Lower lobe of right lung (tissue), 2 donors: ENCODE results near the gene TOP3A. TPM values are rescaled to one million over a fixed set of nuclear protein-coding genes. Genes with fewer than 3 reads are reported as not detected.

Experiments used
- ATAC-seq, 2 donors: fragments of 200-7000 bp; cut with Tn5 transposase; one replicate each; pipeline ENCODE4 v1.9.1; 2020 to 2022; ENCODE audit warnings: mild to moderate bottlenecking in 2 of 2, moderate library complexity in 2 of 2
- DNase-seq: peaks from one replicate; pipeline ENCODE4 v3.0.0-alpha.2; 2020
- H3K27ac ChIP-seq: fragments of 200-600 bp; one replicate; pipeline ENCODE4 v1.8.0; 2022
- H3K27me3 ChIP-seq: fragments of 200-600 bp; one replicate; pipeline ENCODE4 v1.8.0; 2022; ENCODE audit warnings: low read depth
- H3K36me3 ChIP-seq: fragments of 200-600 bp; one replicate; pipeline ENCODE4 v1.8.0; 2022; ENCODE audit warnings: mild to moderate bottlenecking
- H3K4me1 ChIP-seq: fragments of 200-600 bp; one replicate; pipeline ENCODE4 v1.8.0; 2022
- H3K4me3 ChIP-seq: fragments of 200-600 bp; one replicate; pipeline ENCODE4 v1.8.0; 2022; ENCODE audit warnings: mild to moderate bottlenecking
- H3K9me3 ChIP-seq: fragments of 200-600 bp; one replicate; pipeline ENCODE4 v1.8.0; 2022
- intact Hi-C: fragments of 100-400 bp; cut with DNase I; formaldehyde crosslinking; loops from one replicate; pipeline ENCODE4 v1.11.0; 2022
- total RNA-seq: library from RNA; stranded (reverse); fragmentation: NEBNext Ultra II Directional; extraction: Animal tissue kit (Norgen Biotek cat#: 25700); gene quantifications from one replicate; pipeline ENCODE4 v1.2.1, GENCODE V29; 2021
- TF ChIP-seq, protein P1 (sequence below): fragments of 200-600 bp; IDR thresholded peaks from one replicate; pipeline ENCODE4 v1.8.0; 2022; ENCODE audit warnings: antibody characterized with exemption, mild to moderate bottlenecking
- donor health status: DM: no; HTN: yes; CAD: no; lungs with severe emphysema.

TOP3A gene
- total RNA-seq, 1 donor from 2014 or later: 31.2 TPM

DNA sequence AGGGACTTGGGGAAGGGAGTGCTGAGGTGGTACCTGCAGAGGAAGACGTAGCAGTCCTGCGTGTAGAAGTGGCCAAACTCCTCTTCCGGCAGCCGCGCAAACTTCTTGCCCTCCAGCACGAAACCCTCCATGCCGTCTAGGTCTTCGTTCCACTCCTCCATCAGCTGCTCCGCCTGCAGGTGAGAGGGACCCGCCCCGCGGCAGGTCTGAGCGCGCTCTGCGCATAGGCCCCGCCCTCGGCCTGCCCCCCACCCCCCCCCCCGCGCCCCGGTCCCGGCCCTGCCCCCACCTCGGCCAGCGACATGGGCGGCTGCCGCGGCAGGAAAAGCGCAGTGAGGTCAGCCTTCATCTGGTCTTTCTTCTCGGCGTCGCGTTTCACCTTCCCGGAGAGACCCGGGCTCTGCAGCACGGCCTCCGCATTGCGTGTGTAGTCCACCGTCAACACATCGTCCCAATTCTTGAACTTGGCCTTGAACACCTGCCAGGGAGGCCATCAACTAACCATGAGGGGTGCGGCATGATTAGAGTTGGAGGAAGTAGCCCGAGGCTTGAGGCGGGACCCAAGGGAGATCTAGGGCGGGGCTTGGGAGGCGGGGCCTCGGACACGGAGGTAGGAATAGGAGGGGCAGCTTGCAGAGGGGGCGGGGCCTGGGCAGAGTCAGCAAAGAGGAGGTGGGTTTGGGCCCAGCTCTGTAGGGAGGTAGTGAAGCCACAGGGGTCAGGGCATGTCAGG is 67.7 kb downstream of the TOP3A start:
- H3K9me3 ChIP-seq: no peaks in the 10 kb centered on the region
- ATAC-seq: peak; percentile 90 to 93
- intact Hi-C loops: no loop called here
- TF ChIP-seq, protein P1, sequence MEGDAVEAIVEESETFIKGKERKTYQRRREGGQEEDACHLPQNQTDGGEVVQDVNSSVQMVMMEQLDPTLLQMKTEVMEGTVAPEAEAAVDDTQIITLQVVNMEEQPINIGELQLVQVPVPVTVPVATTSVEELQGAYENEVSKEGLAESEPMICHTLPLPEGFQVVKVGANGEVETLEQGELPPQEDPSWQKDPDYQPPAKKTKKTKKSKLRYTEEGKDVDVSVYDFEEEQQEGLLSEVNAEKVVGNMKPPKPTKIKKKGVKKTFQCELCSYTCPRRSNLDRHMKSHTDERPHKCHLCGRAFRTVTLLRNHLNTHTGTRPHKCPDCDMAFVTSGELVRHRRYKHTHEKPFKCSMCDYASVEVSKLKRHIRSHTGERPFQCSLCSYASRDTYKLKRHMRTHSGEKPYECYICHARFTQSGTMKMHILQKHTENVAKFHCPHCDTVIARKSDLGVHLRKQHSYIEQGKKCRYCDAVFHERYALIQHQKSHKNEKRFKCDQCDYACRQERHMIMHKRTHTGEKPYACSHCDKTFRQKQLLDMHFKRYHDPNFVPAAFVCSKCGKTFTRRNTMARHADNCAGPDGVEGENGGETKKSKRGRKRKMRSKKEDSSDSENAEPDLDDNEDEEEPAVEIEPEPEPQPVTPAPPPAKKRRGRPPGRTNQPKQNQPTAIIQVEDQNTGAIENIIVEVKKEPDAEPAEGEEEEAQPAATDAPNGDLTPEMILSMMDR: no peak
- H3K4me1 ChIP-seq: peaks cover 18% of the 10 kb centered on the region
- peaks cover 91% of the 10 kb centered on the region for H3K36me3 ChIP-seq
- DNase-seq: peak; percentile 93
- peak overlapping the region; percentile 17 for H3K4me3 ChIP-seq
- H3K27me3 ChIP-seq: no peaks in the 10 kb centered on the region
- no peak overlapping the region for H3K27ac ChIP-seq

DNA sequence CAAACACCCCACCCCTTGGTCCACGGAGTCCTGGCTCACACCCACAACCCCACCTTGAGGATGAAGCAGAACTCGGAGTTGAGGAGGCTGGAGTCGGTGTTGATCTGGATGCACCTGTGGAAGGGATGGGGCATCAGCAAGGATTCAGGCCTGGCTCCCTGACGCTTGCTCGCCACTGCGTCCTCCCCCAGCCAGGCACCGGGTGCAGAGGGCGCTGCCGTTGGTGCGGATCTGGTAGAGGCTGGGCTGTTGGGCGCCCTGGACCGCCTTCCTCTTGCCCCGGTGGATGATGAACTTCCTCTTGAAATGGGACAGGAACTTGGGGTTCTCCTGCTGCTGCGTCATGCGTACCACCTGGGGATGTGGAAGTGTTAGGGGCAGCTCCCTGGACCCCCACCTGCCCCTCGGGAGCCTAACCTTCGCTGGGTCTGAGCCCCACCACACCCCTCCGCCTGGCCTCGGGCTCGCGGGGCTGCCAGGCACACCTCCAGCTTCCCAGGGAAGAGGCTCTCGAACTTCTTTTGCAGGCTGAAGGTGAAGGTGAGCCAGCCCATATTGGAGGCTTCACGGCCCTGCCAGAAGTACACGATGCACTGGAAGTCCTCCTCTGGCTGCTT is 68.6 kb downstream of the TOP3A start:
- peaks cover 91% of the 10 kb centered on the region for H3K36me3 ChIP-seq

DNA sequence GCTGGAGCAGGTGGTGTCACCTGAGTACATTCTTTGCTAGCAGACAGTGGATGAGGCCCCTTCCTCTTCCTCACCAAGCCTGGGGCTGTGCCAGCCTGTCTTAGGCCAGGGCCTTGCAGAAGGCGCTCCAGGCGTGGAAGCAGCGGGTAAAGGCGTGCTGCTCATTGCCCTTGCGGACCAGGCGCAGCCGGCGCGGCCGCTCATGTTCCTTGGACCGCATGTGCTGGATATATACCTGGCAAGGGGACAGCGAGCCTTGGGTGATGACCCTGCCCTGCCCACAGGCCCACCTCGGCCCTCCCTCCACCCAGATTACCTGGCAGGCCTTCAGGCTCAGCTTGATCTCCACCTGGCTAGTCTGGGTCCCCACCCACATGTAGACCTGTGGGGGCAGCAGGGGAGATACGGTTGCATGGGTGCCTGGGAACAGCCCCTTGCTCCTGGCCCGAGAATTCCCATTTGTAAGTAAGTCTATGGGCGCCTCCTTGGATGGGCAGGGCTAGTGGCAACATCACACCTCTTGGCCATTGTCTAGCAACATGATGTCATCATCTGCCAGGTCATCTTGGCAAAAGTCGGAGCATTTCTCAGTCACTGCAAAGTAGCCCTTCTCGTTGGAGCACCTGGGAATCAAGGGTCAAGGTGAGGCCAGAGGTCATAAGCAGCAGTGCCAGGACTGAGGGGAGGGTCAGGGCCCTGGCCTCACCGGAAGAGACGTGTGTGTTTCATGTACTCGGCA is 69.6 kb downstream of the TOP3A start:
- DNase-seq: no peak
- peaks cover 83% of the 10 kb centered on the region for H3K36me3 ChIP-seq

More for the DNA sequence above, 68.6 kb downstream of the TOP3A start:
- H3K9me3 ChIP-seq: no peaks in the 10 kb centered on the region
- peaks cover 18% of the 10 kb centered on the region for H3K4me1 ChIP-seq
- no peak overlapping the region for H3K4me3 ChIP-seq
- no peak for DNase-seq
- H3K27me3 ChIP-seq: no peaks in the 10 kb centered on the region
- intact Hi-C loops: no loop called here
- no peak overlapping the region for H3K27ac ChIP-seq
- ATAC-seq: no peak
- TF ChIP-seq, protein P1: no peak

GRCh38 chr17:18241229-18241871 is 73.4 kb downstream of the TOP3A start:
- Histone ChIP-seq H3K9me3 (no peaks in the 10 kb centered on the region), H3K36me3 (peaks cover 66% of the 10 kb centered on the region), H3K27ac (no peak overlapping the region), H3K27me3 (no peaks in the 10 kb centered on the region), H3K4me3 (no peak overlapping the region), H3K4me1 (no peaks in the 10 kb centered on the region)
- DNase-seq (no peak), ATAC-seq (no peak)
- intact Hi-C loops: no loop called here
- TF ChIP-seq, protein P1: no peak

More for the DNA sequence above, 69.6 kb downstream of the TOP3A start:
- H3K4me3 ChIP-seq: no peak overlapping the region
- ATAC-seq: no peak
- no peak overlapping the region for H3K27ac ChIP-seq
- no peaks in the 10 kb centered on the region for H3K9me3 ChIP-seq
- TF ChIP-seq, protein P1: no peak
- peaks cover 18% of the 10 kb centered on the region for H3K4me1 ChIP-seq
- intact Hi-C loops: no loop called here
- H3K27me3 ChIP-seq: no peaks in the 10 kb centered on the region

DNA sequence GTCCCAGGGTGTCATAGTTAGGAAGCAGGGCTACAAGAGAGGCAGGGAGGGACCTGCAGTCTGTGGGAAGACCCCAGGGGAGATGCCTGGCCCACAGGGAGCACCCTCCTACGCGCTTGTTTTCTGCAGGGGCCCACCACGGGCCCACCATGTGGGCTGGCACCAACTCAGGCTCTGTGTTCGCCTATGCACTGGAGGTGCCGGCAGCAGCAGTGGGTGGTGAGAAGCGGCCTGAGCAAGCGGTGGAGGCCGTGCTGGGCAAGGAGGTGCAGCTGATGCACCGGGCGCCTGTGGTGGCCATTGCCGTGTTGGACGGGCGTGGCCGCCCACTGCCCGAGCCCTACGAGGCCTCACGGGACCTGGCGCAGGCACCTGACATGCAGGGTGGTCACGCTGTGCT is 74.3 kb downstream of the TOP3A start:
- Histone ChIP-seq H3K4me3 (no peak overlapping the region), H3K4me1 (no peaks in the 10 kb centered on the region), H3K27me3 (no peaks in the 10 kb centered on the region), H3K27ac (no peak overlapping the region), H3K36me3 (peaks cover 62% of the 10 kb centered on the region), H3K9me3 (no peaks in the 10 kb centered on the region)
- TF ChIP-seq, protein P1: no peak
- intact Hi-C loops: no loop called here
- DNase-seq (no peak), ATAC-seq (no peak)
